H9 (cell line): Measurements from ENCODE around the gene CTCFL. TPM values are rescaled to one million over a fixed set of nuclear protein-coding genes. Genes with fewer than 3 reads are reported as not detected.

Source experiments
- DNase-seq: peaks from one replicate; pipeline ENCODE4 v3.0.0-alpha.2; 2017
- H2AFZ ChIP-seq: one replicate; pipeline ENCODE4 v1.6.1; 2013; ENCODE audit warnings: mild to moderate bottlenecking, low read length, control low read depth, moderate library complexity
- H2AK5ac ChIP-seq: 2 replicates; pipeline ENCODE4 v1.6.1; 2013; ENCODE audit warnings: low read length, control low read depth, mixed read lengths; ENCODE audit not compliant: insufficient read length
- H2BK120ac ChIP-seq: one replicate; pipeline ENCODE4 v1.6.1; 2013; ENCODE audit warnings: low read depth, mild to moderate bottlenecking, low read length, control low read depth, inconsistent platforms; ENCODE audit not compliant: poor library complexity, severe bottlenecking
- H2BK12ac ChIP-seq: 2 replicates; pipeline ENCODE4 v1.6.1; 2013; ENCODE audit warnings: low read length, control low read depth, mixed read lengths, low read depth; ENCODE audit not compliant: insufficient read length
- H2BK15ac ChIP-seq: 2 replicates; pipeline ENCODE4 v1.6.1; 2013; ENCODE audit warnings: low read depth, low read length, control low read depth
- H2BK20ac ChIP-seq: one replicate; pipeline ENCODE4 v1.6.1; 2013; ENCODE audit warnings: low read depth, mild to moderate bottlenecking, low read length, control low read depth, inconsistent platforms; ENCODE audit not compliant: poor library complexity, severe bottlenecking
- H2BK5ac ChIP-seq: 2 replicates; pipeline ENCODE4 v1.6.1; 2013; ENCODE audit warnings: low read length, control low read depth, mixed read lengths; ENCODE audit not compliant: insufficient read length
- H3K14ac ChIP-seq: 2 replicates; pipeline ENCODE4 v1.6.1; 2013; ENCODE audit warnings: low read length, control low read depth; ENCODE audit not compliant: insufficient read depth
- H3K18ac ChIP-seq: 2 replicates; pipeline ENCODE4 v1.6.1; 2013; ENCODE audit warnings: low read depth, mild to moderate bottlenecking, mixed read lengths, low read length, control low read depth; ENCODE audit not compliant: insufficient read length
- H3K23ac ChIP-seq: 2 replicates; pipeline ENCODE4 v1.6.1; 2013; ENCODE audit warnings: low read length, control low read depth, mixed read lengths, low read depth; ENCODE audit not compliant: insufficient read length
- H3K23me2 ChIP-seq: 2 replicates; pipeline ENCODE4 v1.6.1; 2013; ENCODE audit warnings: low read depth, mild to moderate bottlenecking, mixed read lengths, low read length, control low read depth; ENCODE audit not compliant: insufficient read length, poor library complexity, severe bottlenecking
- H3K27ac ChIP-seq: 2 replicates; pipeline ENCODE4 v1.5.1; 2013; ENCODE audit warnings: low read length, control low read depth, mixed read lengths, low read depth; ENCODE audit not compliant: insufficient read length
- H3K27me3 ChIP-seq: 2 replicates; pipeline ENCODE4 v1.6.1; 2013; ENCODE audit warnings: low read length, control low read depth, inconsistent platforms; ENCODE audit not compliant: insufficient read depth
- H3K4ac ChIP-seq: 2 replicates; pipeline ENCODE4 v1.6.1; 2013; ENCODE audit warnings: low read depth, mild to moderate bottlenecking, control low read depth, inconsistent platforms, low read length, moderate library complexity
- H3K4me1 ChIP-seq: 2 replicates; pipeline ENCODE4 v1.6.1; 2013; ENCODE audit warnings: low read length, control low read depth, inconsistent platforms; ENCODE audit not compliant: insufficient read depth
- H3K4me2 ChIP-seq: 2 replicates; pipeline ENCODE4 v1.6.1; 2013; ENCODE audit warnings: low read length, control low read depth, mixed read lengths; ENCODE audit not compliant: insufficient read length, insufficient read depth
- H3K56ac ChIP-seq: 2 replicates; pipeline ENCODE4 v1.6.1; 2013; ENCODE audit warnings: low read depth, mild to moderate bottlenecking, mixed read lengths, low read length, control low read depth; ENCODE audit not compliant: insufficient read length
- H3K79me1 ChIP-seq: 2 replicates; pipeline ENCODE4 v1.6.1; 2013; ENCODE audit warnings: low read depth, mild to moderate bottlenecking, moderate library complexity, low read length, control low read depth, inconsistent platforms; ENCODE audit not compliant: insufficient read depth, poor library complexity, severe bottlenecking
- H3K79me2 ChIP-seq: 2 replicates; pipeline ENCODE4 v1.6.1; 2013; ENCODE audit warnings: low read length, control low read depth, inconsistent platforms; ENCODE audit not compliant: insufficient read depth
- H3K9ac ChIP-seq: 2 replicates; pipeline ENCODE4 v1.6.1; 2013; ENCODE audit warnings: low read length, control low read depth, mixed read lengths; ENCODE audit not compliant: insufficient read length; ENCODE audit errors: extremely low read depth
- H3K9me3 ChIP-seq: one replicate; pipeline ENCODE4 v1.6.1; 2013; ENCODE audit warnings: low read depth, low read length, inconsistent platforms; ENCODE audit not compliant: control insufficient read depth
- H3T11ph ChIP-seq: one replicate; pipeline ENCODE4 v1.6.1; 2013; ENCODE audit warnings: mild to moderate bottlenecking, low read length, control low read depth, inconsistent platforms
- H4K20me1 ChIP-seq: one replicate; pipeline ENCODE4 v1.6.1; 2013; ENCODE audit not compliant: control insufficient read depth, insufficient read length, insufficient read depth
- H4K5ac ChIP-seq: 2 replicates; pipeline ENCODE4 v1.6.1; 2013; ENCODE audit warnings: low read depth, mild to moderate bottlenecking, mixed read lengths, low read length, control low read depth; ENCODE audit not compliant: insufficient read length
- H4K8ac ChIP-seq: replicated peaks from 2 replicates; pipeline ENCODE4 v1.6.1; 2013; ENCODE audit warnings: low read length, control low read depth, mixed read lengths, low read depth; ENCODE audit not compliant: insufficient read length
- H4K91ac ChIP-seq: 2 replicates; pipeline ENCODE4 v1.6.1; 2013; ENCODE audit warnings: low read depth, mild to moderate bottlenecking, moderate library complexity, mixed read lengths, low read length, control low read depth; ENCODE audit not compliant: insufficient read length
- H3K27ac Mint-ChIP-seq, 3 experiments: 2 replicates in 2 of 3; 3 replicates in 1 of 3; pipeline ENCODE4 v1.8.0; 2020 to 2021; ENCODE audit warnings: mixed read lengths in 3 of 3, mild to moderate bottlenecking in 1 of 3, moderate library complexity in 1 of 3
- H3K27me3 Mint-ChIP-seq: 2 replicates; pipeline ENCODE4 v1.8.0; 2021; ENCODE audit warnings: low read depth, mild to moderate bottlenecking, moderate library complexity, mixed read lengths
- H3K36me3 Mint-ChIP-seq, 3 experiments: 2 replicates in 2 of 3; 3 replicates in 1 of 3; pipeline ENCODE4 v1.8.0; 2020 to 2021; ENCODE audit warnings: low read depth in 3 of 3, mixed read lengths in 3 of 3; ENCODE audit not compliant: insufficient read depth in 1 of 3
- H3K4me1 Mint-ChIP-seq, 2 experiments: 2 replicates each; pipeline ENCODE4 v1.8.0; 2020; ENCODE audit warnings: mixed read lengths in 2 of 2
- H3K4me3 Mint-ChIP-seq, 2 experiments: 2 replicates in 1 of 2; 3 replicates in 1 of 2; pipeline ENCODE4 v1.8.0; 2020 to 2021; ENCODE audit warnings: mild to moderate bottlenecking in 2 of 2, mixed read lengths in 2 of 2, moderate library complexity in 1 of 2
- H3K9me3 Mint-ChIP-seq, 2 experiments: 2 replicates in 1 of 2; 3 replicates in 1 of 2; pipeline ENCODE4 v1.8.0; 2020; ENCODE audit warnings: mild to moderate bottlenecking in 2 of 2, mixed read lengths in 2 of 2, moderate library complexity in 1 of 2
- CTCF ChIP-seq: fragments of 200-600 bp; sonication (generic); conservative IDR thresholded peaks from 3 replicates; pipeline ENCODE4 v1.8.0; 2021; ENCODE audit warnings: antibody characterized with exemption, mild to moderate bottlenecking
- WGBS: extraction: QIAGEN DNeasy Blood & Tissue Kit; methylation state at CpG from one replicate; pipeline ENCODE4 v1.1.7; 2013; ENCODE audit warnings: missing lambda C conversion rate, low lambda C conversion rate, mixed read lengths; ENCODE audit not compliant: insufficient read length; ENCODE audit errors: extremely low coverage; 5-methylcytosine and 5-hydroxymethylcytosine counted together
- total RNA-seq: library from RNA; stranded (reverse); gene quantifications from 2 replicates; pipeline ENCODE4 v1.2.1, GENCODE V29; 2021

Gene CTCFL
- total RNA-seq, 1 experiment from 2014 or later = 0.90 TPM

- no peak overlapping the region for H2BK5ac ChIP-seq
- H2BK120ac ChIP-seq = no peak overlapping the region
- no peak overlapping the region for H2BK15ac ChIP-seq
- H4K5ac ChIP-seq = no peak overlapping the region
- H3K4me2 ChIP-seq = no peak overlapping the region
- no peaks in the 10 kb centered on the region for H3K4me1 ChIP-seq
- no peak overlapping the region for H2AFZ ChIP-seq
- no peak overlapping the region for H2AK5ac ChIP-seq
- peaks cover 3% of the 10 kb centered on the region for H3K27me3 Mint-ChIP-seq
- H3K23ac ChIP-seq = no peak overlapping the region
- no peak overlapping the region for H2BK12ac ChIP-seq
- no peak overlapping the region for H2BK20ac ChIP-seq
- H4K20me1 ChIP-seq = no peaks in the 10 kb centered on the region
- no peaks in the 10 kb centered on the region for H3K79me1 ChIP-seq
- H3K4ac ChIP-seq = no peak overlapping the region
- H3K9me3 Mint-ChIP-seq = peaks cover 5 to 8% of the 10 kb centered on the region in 2 experiments; a peak in 4 of 5 replicates
- no peak overlapping the region for H3K18ac ChIP-seq
- H3K23me2 ChIP-seq = no peaks in the 10 kb centered on the region
- H3K27me3 ChIP-seq = no peaks in the 10 kb centered on the region
- peaks cover 0 to 12% of the 10 kb centered on the region in 2 experiments; a peak in 3 of 4 replicates for H3K4me1 Mint-ChIP-seq
- no peaks in the 10 kb centered on the region for H3K9me3 ChIP-seq
- H4K91ac ChIP-seq = no peak overlapping the region
- no peak overlapping the region for H3K27ac Mint-ChIP-seq
- no peak overlapping the region for H3K56ac ChIP-seq
- H3K79me2 ChIP-seq = no peaks in the 10 kb centered on the region
- no peak overlapping the region for H4K8ac ChIP-seq
- H3K36me3 Mint-ChIP-seq = peaks cover 0 to 5% (median under 1%) of the 10 kb centered on the region in 3 experiments; a peak in 2 of 7 replicates
- no CpG with 5 or more reads among the region's 8 CpGs for WGBS
- H3T11ph ChIP-seq = no peak overlapping the region
- no peak for TF ChIP-seq CTCF
- no peak overlapping the region for H3K14ac ChIP-seq
- DNase-seq = no peak
- H3K27ac ChIP-seq = no peak overlapping the region
- no peak overlapping the region for H3K9ac ChIP-seq
- H3K4me3 Mint-ChIP-seq = no peak overlapping the region
Observed at GRCh38 chr20:57462781-57463180, 62.2 kb downstream of the CTCFL start.
